K562 (cell line): ENCODE results near the gene DBP. TPM values are rescaled to one million over a fixed set of nuclear protein-coding genes. Genes with fewer than 3 reads are reported as not detected.
A peak's percentile ranks its signal among the peaks of the same experiment; 100 is the strongest.

Experiments used
- MAFK ChIP-seq: IDR thresholded peaks from 2 replicates; pipeline ENCODE4 v1.6.1; 2011; ENCODE audit warnings: low read length, improper control_type of control experiment
- MYC ChIP-seq, 2 experiments: fragments of 250-450 bp in 1 of 2; sonication (Bioruptor Pico) in 1 of 2; IDR thresholded peaks; 2 replicates each; pipeline versions ENCODE4 v1.5.1 to v1.6.1; 2012 to 2021; ENCODE audit warnings: low read depth in 2 of 2, borderline replicate concordance in 1 of 2, improper control_type of control experiment in 1 of 2, low read length in 1 of 2, mild to moderate bottlenecking in 1 of 2, moderate library complexity in 1 of 2
- SUPT5H ChIP-seq: fragments of 450-650 bp; IDR thresholded peaks from 2 replicates; pipeline ENCODE4 v1.6.1; 2016
- YBX1 ChIP-seq: fragments of 450-650 bp; IDR thresholded peaks from 2 replicates; pipeline ENCODE4 v1.7.1; 2016; ENCODE audit warnings: mild to moderate bottlenecking
- ZNF146 ChIP-seq: IDR thresholded peaks from one replicate; pipeline ENCODE4 v1.6.1; 2018; ENCODE audit warnings: missing compliant biosample characterization; ENCODE audit not compliant: unreplicated experiment
- ZNF212 ChIP-seq: fragments of 450-650 bp; formaldehyde crosslinking; IDR thresholded peaks from 2 replicates; pipeline ENCODE4 v1.4.0; 2020; ENCODE audit warnings: mild to moderate bottlenecking
- polyA plus RNA-seq, 8 experiments: library from polyadenylated mRNA; depleted of rRNA in 4 of 8; stranded (reverse) in 5 of 8; unstranded in 3 of 8; fragments of >200 nt; fragmentation: Nextera tagmentation in 2 of 8; fragmentation: Illumina TruSeq in 1 of 8; extraction: Ambion mirVana in 2 of 8; extraction: Trizol in 1 of 8; gene quantifications; 2 replicates each; pipeline versions ENCODE4 v1.2.1 to v1.2.3, GENCODE V29; 2011 to 2014; ENCODE audit warnings: inconsistent platforms in 1 of 8, missing spikeins in 1 of 8
- total RNA-seq, 7 experiments: library from RNA; depleted of rRNA in 6 of 7; stranded (reverse); fragments of >200 nt in 6 of 7; fragmentation: Illumina TruSeq in 2 of 7; extraction: Trizol in 2 of 7; gene quantifications; 2 replicates each; pipeline versions ENCODE4 v1.2.1 to v1.2.3, GENCODE V29; 2011 to 2021; ENCODE audit warnings: low replicate concordance in 1 of 7
- TF ChIP-seq, protein P1 (sequence below): sonication (generic); formaldehyde crosslinking; IDR thresholded peaks from 2 replicates; pipeline ENCODE4 v1.8.0; 2023; ENCODE audit warnings: mild to moderate bottlenecking, missing genetic modification reagents
- TF ChIP-seq, protein P2 (sequence below): sonication (generic); formaldehyde crosslinking; IDR thresholded peaks from 2 replicates; pipeline ENCODE4 v1.8.0; 2022; ENCODE audit warnings: mild to moderate bottlenecking, low read depth, missing genetic modification reagents

DBP gene
- total and polyA plus RNA-seq, 9 of the 15 experiments (the other 6 are each of a cell fraction or from before 2014, with no cell fraction given) = 0.25 to 5.5 (median 1.8) TPM

DNA sequence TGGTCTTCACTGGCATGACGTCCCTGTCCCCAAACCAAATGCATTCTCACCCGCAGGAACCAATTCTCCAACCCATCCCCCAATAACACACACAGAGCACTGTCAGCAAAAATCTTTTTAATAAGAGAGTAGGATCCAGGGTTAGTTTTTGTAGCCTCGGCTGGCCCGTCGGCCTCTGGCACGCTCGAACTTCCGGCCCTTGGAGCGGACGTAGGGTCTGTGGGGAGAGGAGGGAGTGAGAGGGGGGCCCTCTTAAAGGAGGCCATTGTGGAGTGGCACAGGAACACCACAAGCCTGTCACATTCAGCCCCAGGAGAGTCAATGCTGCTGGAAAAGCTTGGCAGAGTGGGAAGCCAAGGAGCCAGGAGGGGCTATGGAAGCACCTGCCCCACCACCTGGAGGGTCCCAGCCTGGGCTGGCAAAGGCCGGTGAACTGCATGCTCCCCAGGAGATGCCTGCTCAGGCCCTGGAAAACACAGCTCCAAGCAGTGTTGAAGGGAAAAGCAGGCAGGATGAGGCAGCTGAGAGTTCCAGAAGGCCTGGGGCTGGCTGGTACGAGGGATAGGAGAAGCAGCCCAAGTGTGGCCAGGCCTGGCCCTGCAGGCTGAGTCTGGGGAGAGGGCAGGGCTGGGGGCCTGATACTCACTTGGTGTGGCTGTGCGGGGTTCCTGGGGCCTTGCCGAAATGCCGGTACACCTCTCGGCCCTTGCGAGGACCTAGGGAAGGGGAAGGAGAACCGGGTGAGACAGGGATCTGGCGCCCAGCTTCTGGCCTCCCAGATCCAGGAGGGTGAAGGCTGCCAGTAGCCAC is 21.7 kb downstream of the DBP start (continued):
- TF ChIP-seq, protein P1, sequence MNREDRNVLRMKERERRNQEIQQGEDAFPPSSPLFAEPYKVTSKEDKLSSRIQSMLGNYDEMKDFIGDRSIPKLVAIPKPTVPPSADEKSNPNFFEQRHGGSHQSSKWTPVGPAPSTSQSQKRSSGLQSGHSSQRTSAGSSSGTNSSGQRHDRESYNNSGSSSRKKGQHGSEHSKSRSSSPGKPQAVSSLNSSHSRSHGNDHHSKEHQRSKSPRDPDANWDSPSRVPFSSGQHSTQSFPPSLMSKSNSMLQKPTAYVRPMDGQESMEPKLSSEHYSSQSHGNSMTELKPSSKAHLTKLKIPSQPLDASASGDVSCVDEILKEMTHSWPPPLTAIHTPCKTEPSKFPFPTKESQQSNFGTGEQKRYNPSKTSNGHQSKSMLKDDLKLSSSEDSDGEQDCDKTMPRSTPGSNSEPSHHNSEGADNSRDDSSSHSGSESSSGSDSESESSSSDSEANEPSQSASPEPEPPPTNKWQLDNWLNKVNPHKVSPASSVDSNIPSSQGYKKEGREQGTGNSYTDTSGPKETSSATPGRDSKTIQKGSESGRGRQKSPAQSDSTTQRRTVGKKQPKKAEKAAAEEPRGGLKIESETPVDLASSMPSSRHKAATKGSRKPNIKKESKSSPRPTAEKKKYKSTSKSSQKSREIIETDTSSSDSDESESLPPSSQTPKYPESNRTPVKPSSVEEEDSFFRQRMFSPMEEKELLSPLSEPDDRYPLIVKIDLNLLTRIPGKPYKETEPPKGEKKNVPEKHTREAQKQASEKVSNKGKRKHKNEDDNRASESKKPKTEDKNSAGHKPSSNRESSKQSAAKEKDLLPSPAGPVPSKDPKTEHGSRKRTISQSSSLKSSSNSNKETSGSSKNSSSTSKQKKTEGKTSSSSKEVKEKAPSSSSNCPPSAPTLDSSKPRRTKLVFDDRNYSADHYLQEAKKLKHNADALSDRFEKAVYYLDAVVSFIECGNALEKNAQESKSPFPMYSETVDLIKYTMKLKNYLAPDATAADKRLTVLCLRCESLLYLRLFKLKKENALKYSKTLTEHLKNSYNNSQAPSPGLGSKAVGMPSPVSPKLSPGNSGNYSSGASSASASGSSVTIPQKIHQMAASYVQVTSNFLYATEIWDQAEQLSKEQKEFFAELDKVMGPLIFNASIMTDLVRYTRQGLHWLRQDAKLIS (CRISPR knock-in tag) = no peak
- TF ChIP-seq ZNF146 (CRISPR knock-in tag) (no peak), ZNF212 (CRISPR knock-in tag) (no peak), YBX1 (no peak), MYC (IDR thresholded peaks at IDR 0.05; ENCODE audit: low read depth, low read length) (no peak), MYC (CRISPR knock-in tag; IDR thresholded peaks at IDR 0.05; ENCODE audit: borderline replicate concordance, low read depth) (no peak), MAFK (peak; percentile 58; the same call in 1 of the 2 replicates), SUPT5H (peak; percentile 5; the same call in 1 of the 2 replicates)
- TF ChIP-seq, protein P2, sequence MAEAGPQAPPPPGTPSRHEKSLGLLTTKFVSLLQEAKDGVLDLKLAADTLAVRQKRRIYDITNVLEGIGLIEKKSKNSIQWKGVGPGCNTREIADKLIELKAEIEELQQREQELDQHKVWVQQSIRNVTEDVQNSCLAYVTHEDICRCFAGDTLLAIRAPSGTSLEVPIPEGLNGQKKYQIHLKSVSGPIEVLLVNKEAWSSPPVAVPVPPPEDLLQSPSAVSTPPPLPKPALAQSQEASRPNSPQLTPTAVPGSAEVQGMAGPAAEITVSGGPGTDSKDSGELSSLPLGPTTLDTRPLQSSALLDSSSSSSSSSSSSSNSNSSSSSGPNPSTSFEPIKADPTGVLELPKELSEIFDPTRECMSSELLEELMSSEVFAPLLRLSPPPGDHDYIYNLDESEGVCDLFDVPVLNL (CRISPR knock-in tag) = no peak
